IPS-NIHi7 (cell line): ENCODE results near the gene SPART.
"Not testable (repeated sequence)": the region's sequence is repeated elsewhere in the genome, so short reads cannot be mapped to it uniquely, and the experiment has no call there.

Experiments
- DNase-seq: peaks from one replicate; pipeline ENCODE4 v3.0.0; 2012; ENCODE audit warnings: mixed read lengths; ENCODE audit errors: extremely low spot score

The SPART gene

DNA sequence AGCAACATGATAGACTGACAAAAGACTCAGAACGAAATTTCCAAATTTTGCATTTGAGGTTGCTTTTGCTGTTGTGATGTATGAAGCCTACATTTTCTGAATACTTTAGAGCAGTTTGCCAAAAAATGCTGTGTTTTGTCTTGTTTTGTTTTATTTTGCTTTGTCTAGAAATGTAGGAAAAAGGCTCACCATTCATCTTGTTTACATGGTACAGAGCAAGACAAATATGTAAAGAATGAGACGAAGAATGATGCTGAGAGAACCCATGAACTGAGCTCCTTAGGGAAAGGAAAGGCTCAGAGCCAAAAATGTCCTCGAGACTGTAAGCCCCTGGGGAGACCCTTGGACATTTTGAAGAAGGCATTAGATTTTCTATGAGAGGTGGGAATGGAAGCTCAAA is 6.8 kb upstream of the SPART start:
- DNase-seq = no peak

DNA sequence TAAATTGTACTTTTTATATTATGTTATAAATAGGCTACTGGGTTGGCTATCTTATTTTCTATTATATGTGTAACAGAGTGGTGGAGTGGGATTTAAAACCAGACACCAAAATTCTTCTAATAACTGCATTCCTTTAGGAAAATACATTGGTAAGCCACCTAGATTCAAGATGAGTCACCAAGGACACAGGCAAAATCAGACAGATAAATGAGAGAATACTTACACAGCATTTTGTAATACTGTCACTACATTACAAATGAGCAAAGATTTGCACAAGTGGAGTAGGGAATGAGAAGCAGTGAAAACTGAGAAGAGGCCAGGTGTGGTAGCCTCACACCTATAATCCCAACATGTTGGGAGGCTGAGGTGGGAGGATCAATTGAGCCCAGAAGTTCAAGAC is 6.2 kb upstream of the SPART start:
- DNase-seq = no peak

DNA sequence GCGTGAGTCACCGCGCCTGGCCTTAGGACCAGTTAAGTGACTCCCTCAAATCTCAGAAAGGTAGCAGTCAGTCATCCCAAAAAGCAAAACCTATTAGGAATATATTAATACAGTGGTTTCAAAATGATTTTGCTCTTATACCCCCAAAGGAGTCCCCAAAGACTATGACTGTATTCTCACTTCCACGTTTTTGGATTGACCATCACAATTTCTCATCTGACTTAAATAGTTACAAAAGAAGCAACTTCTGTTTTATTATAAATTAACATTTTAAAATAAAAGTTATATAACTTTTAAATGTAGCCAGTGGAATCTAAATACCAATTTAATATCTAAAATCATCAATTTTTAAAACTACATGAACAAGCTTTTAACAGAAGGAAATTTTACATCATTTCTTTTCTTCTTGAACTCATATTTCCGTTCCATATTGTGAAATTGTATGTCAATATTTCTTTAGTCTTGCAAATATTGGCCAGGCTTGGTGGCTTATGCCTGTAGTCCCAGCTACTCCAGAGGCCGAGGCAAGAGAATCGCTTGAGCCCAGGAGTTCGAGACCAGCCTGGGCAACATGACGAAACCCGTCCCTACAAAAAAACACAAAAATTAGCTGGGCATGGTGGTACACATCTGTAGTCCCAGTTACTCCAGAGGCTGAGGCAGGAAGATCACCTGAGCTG is 1.5 kb upstream of the SPART start:
- no peak for DNase-seq

DNA sequence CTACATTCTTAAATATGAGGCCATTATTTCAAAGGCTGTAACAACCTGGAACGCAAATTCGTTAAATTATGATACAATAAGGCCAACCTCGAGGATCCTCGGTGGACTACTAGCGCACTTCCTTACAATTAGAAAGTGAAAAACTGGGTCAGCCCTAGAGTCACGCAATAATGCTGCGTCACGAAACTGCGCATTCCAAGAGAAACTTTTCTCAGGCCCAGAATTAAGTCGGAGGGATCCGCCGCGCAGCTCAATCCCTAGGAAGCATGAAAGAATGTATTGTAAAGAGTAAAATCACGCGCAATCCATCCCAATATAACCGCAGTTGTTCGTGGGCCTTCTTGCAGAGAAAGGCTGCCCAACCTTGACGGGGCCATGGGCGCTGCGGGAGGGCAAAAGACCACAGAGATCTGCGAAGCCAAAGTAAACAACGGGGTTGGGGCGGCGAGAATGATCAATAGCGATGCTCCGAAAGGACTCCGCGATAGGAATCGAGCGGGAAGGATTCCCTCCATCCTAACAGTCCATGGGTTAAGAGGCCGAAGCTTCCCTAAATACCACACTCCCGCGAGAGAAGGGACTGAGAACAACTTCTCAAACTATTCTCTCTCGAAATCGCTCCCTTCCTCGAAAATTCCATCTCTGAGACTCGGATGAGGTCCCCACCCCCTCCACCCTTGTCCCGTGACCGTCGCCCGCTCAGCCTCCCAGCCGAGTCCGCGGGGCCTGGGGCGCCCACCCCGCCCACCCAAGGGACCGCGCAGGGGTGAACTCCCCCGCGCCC is 564 bp downstream of the SPART start:
- DNase-seq = peak; percentile 65

DNA sequence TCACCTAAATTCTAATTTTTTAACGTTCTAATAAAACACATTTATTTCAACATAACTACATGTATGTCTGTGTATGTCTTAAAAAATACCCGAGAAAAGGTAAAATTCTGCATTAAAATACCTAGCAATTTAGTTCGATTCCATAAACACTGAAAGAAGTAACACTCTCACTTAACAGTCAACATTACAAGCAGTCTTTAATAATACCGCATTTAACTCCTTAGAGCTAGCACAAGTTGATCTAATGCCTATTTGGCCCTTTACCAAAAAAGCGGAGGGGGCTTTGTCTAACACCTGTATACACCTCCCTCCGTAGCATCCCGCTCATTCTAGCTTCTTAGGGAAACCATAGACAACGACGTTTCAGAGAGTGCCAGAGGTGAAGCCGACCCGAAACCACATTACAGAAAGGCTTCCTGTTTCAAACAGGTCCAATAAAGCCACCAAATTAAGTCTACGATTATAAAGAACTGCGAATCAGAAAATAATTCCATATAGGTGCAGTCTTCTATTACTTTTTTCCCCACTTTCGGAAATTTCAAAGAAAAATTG is 1.2 kb downstream of the SPART start:
- DNase-seq = no peak

DNA sequence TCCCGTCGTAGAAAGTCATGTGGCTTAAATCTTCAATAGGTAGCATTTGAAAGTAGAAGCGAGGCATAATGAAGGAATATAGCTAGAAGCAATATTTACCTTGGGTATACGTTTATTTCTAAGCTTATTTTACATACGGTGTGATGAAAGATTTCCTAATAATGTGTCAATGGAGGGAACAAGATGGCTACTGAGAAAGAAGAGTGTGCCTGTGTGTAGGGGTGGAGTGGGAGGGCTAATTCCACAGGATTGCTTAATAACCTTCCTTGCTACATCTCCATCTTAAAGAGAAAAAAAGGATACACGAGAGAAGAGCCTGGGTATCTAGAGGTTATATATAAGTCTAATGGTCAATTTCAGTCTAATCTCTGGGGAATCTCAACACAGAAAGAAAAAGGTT is 2.0 kb downstream of the SPART start:
- no peak for DNase-seq

DNA sequence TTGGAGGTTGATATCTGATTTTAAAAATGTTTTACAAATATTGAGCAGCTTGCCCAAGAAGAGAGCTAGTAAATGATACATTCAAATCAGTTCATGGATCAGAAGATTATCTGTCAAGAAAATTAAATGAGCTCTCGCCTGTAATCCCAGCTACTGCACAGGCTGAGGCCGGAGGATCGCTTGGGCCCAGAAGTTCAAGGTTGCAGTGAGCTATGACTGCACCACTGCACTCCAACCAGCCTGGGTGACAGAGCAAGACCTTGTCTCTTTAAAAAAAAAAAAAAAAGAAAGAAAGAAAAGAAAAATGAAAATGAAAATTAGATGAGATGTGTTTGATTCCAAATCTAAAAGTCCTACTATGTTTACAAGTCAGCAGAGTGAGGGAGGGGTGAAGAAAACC is 2.4 kb downstream of the SPART start:
- no peak for DNase-seq

DNA sequence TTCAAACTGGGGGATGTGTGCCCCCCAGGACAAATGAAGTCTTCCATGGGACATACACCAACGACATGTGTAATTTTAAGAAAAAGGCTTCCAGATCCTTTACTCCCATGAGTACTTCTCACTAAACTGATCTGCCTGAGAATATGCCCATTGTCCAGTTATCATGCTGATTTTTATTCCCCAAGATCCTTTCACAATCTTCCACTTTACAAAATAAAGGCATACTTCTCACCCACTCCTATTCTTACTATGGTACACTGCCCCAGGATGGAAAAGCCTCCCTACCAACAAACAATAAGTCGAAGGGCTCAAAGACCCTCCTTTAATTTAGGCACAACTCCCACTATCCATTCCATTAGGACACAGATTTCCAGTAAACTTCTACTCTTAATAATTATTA is 3.5 kb downstream of the SPART start:
- no peak for DNase-seq

DNA sequence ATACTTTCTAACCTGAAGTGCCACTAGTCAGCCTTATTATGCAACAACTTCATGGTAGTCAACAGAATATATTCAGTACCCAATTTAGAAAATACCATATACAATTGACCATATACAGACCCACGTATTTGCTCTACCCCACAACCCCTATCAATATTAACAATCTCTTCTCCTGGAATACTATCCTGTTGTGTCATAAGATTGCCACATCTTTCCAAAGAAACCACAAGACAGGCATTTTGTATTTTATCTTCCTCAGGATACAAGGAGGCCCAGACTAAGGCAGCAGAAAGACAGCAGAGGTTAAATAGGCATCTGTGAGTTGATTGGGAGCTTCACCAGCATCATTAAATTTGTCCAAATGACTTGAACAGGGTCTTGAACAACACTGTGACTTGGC is 4.5 kb downstream of the SPART start:
- DNase-seq = no peak

DNA sequence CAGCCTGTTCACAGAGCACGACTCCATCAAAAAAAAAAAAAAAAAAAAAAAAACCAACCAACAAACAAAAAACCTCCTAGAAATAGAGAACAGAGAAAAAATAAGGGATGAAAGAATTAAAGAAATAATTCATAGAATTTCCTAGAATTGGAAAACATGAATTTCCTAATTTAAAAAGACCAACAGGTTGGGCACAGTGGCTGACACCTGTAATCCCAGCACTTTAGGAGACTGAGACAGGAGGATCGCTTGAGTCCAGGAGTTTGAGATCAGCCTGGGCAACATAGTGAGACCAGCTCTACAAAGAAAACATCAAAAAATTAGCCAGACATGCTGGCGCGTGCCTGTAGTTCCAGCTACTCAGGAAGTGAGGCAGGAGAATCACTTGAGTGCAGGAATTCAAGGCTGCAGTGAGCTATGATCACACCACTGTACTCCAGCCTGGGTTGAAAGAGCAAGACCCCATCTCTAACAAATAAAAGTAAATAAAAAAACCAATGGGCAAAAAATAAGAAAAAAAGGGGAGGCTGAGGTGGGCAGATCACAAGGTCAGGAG is 6.5 kb downstream of the SPART start:
- no peak for DNase-seq

DNA sequence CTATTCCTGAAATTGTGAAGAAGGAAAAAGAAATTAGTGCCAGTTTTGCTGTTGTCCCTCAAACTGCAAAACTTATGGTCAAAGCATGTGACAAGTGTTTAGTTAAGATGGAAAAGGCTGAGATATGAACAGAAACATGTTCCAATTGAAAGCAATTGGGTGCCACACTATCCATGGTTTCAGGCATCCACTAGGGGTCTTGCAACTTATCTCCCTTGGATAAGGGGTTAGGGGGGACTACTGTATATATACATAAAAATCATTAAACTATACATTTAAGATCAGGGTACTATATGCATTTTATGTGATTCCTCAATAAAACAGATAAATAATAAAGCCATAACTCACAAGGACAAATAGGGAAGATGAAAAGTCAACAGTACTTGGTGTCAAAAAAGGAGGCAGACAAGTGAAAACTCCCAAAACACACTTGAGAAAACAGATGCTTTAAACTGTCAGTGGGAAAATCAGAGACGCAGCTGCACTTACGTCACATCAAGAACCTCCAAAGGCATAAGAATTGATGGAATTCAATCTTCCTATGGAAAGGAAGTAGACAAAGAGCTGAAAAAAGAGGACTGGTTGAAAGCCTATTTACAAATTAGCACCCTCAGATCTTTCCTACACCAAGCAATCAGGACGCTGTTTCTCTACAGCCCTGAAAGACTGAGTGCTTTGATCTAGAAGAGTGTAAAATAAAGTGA is 8.1 kb downstream of the SPART start:
- no peak for DNase-seq

DNA sequence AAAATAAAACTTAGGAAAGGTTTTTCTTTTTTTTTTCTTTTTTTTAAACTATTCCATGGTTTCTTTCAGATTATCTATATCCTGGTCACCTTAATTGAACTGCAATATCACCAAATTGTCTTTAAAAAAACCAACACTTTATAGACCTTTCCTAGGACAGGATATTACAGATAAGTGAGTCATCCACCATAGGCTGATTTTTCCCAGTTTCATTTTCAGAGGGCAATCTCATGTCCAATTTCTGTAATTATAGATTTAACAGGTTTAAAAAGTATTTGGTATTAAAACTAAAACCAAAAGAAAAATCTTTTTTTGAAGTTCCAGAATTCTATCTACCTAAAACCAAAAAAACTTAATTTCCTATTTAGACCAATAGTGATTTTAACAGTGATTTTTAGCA is 13.2 kb downstream of the SPART start:
- DNase-seq = no peak

DNA sequence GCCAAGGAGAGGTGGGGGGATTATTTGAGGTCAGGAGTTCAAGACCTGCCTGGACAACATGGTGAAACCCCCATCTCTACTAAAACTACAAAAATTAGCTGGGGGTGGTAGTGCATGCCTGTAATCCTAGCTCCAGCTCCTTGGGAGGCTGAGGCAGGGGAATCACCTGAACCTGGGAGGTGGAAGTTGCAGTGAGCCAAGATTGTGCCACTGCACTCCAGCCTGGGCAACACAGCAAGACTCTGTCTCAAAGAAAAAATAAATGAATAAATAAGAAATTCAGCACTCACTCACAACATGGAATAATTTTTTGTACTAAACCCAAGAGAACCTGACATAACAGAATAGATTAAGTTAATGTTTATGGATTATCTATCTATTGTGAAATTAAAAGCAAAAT is 13.9 kb downstream of the SPART start:
- DNase-seq = not testable (repeated sequence)

DNA sequence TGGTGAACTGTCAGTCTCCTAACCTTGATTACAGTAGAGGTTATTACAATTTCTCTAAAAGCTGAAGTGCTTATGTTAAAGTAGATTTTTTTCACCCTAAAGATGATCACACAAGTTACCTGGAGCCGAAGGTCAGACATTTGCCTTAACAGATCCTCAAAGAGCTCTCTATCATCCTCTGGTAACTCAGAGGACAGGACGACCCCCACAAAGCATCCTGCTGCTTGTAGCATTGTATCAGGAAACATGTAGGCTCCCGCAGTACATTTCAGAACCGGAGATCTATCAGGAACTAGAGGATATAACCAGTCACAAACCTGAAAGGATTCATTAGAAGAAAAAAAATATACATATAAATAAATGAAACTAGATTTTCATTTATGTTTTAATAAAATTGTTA is 14.9 kb downstream of the SPART start:
- no peak for DNase-seq

DNA sequence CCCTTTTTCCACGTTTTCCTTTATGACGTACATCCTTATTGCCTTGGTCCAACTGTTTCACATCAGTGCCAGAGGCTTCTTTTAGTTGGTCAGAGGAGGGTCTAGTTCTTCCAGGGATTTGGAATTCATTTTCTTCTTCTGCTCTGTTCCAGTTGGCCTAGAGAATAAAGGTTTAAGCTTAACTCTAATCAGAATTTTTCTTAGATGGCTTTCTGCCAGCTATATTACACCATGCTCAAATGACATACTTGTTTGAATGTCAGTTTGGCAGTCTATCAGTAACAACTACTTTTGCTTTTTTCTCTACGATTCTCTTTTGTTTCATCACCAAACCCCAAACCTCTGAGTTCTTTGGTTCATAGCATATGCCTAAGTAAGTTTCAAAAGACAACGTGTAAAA is 16.8 kb downstream of the SPART start:
- DNase-seq = no peak

DNA sequence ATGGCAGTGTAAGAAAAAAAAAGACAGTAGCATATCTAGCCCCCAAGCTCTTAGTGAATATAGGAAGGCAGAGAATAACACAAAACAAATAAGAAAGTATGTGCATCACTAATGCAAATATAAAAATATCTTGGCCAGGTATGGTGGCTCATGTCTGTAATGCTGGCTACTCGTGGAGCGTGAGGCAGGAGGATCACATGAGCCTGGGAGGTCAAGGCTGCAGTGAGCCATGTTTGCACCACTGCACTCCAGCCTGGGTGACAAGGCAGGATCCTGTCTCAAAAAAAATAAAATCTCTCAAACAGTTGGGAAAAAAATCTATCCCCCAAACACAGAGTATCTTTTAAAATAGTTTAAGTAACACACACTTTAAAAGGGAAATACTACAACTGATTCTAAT is 17.4 kb downstream of the SPART start:
- no peak for DNase-seq

DNA sequence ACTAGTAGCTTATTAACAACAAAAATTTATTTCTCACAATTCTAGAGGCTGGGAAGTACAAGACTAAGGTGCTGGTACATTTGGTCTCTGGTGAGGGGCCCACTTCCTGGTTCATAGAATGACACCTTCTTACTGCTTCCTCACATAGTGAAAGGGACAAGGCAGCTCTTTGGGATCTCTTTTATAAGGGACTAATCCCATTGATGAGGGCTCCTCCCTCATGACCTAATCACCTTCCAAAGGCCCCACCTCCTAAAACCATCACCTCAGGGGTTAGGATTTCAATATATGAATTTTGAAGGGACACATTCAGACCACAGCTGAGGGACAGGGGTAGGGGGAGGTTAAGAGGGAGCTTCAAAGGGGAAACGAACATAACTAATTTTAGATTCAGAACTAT is 20.3 kb downstream of the SPART start:
- no peak for DNase-seq

DNA sequence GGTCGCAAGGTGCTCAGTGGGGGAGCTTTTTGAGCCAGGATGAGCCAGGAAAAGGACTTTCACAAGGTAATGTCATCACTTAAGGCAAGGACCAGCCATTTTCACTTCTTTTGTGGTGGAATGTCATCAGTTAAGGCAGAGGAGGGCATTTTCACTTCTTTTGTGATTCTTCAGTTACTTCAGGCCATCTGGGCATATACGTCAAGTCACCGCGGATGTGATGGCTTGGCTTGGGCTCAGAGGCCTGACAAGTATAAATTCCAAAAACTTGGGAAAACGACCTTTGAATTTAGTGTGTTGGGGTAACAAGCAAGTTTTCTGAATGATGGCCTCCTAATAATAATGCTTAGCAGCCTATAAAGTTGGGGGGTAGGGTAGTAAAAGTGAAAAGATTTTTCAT is 21.3 kb downstream of the SPART start:
- DNase-seq = not testable (repeated sequence)

DNA sequence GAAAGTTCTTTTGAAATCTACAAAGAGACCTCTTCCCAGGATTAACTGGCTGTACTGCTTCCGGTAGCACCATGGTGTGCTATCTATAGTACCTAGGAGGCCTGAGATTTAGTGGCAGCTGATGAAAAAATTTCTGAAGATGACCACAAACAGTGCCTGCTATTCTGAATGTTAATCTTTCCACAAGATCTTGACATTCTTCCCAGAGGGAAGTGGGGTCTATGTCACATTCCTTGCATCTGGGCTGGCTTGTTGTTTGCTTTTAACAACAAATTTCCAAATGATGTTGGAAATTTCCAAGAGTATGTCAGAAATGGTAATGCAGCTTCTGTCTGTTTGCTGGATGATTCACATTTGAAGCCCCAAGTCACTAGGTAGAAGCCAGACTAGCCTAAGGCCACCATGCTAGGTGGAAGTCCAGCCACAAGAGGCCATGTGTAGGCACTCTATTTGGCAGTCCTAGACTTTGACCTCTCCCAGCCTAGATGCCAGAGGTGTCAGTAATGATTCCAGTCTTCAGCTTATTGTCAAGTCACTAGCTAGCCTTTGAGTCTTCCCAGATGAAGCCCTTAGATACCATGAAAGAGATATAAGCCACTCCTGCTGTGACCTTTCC is 22.1 kb downstream of the SPART start:
- DNase-seq = no peak

DNA sequence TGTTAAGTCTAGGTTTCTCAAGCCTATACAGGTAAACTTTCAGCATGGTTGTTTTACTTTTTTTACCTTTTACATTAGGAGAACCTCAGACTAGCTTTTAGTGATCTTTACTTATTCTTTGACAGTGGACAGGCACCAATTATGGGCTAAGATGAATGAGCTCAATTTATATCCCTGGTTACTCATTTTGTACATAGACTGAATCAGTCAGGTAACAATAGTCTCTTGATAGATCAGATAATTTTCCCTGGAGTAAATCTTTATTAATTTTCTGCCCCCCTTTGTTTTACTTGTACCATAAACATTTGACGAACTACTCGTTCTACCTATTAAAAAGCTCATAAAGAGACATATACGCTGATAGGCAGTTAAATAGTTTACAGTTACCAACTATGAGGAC is 22.8 kb downstream of the SPART start:
- DNase-seq = no peak

DNA sequence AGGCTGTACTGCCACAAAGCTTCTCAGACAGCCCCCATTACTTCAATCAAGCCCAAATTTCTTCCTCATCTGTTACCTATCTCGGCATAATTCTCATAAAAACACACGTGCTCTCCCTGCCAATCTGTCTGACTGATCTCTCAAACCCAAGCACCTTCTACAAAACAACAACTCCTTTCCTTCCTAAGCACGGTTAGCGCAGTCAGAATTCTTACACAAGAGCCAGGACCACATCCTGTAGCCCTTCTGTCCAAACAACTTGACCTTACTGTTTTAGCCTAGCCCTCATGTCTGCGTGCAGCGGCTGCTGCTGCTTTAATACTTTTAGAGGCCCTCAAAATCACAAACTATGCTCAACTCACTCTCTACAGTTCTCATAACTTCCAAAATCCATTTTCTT is 26.4 kb downstream of the SPART start:
- not testable (repeated sequence) for DNase-seq
